HG02610 (cell line): ENCODE results near the gene SNAP91.
"Not testable (repeated sequence)": the region's sequence is repeated elsewhere in the genome, so short reads cannot be mapped to it uniquely, and the experiment has no call there.

Source experiments
- ATAC-seq: cut with Tn5 transposase; IDR thresholded peaks from one replicate; pipeline ENCODE4 v1.9.1; 2021; ENCODE audit warnings: mild to moderate bottlenecking, moderate library complexity; ENCODE audit not compliant: unreplicated experiment

The SNAP91 gene

GRCh38 chr6:83550482-83550881, 158.4 kb downstream of the SNAP91 start:
- not testable (repeated sequence) for ATAC-seq

- no peak for ATAC-seq
Measured at GRCh38 chr6:83546636-83547035, 162.3 kb downstream of the SNAP91 start.

GRCh38 chr6:83539678-83540077, 169.2 kb downstream of the SNAP91 start:
- no peak for ATAC-seq

- no peak for ATAC-seq
Measured at GRCh38 chr6:83536647-83537589, 172.0 kb downstream of the SNAP91 start.

GRCh38 chr6:83536034-83536646, 172.8 kb downstream of the SNAP91 start:
- peak; percentile 76 for ATAC-seq

- ATAC-seq, result no peak
Measured at GRCh38 chr6:83518816-83519480, 190.0 kb downstream of the SNAP91 start.

GRCh38 chr6:83517500-83517899, 191.4 kb downstream of the SNAP91 start:
- ATAC-seq, result no peak

- peak; percentile 55 for ATAC-seq
Measured at GRCh38 chr6:83514866-83515466, 193.9 kb downstream of the SNAP91 start.

GRCh38 chr6:83514466-83514865, 194.4 kb downstream of the SNAP91 start:
- no peak for ATAC-seq

- peak; percentile 47 for ATAC-seq
Measured at GRCh38 chr6:83511901-83512681, 196.8 kb downstream of the SNAP91 start, which contains the start of gene PRSS35. TSS of gene PRSS35 (plus strand) at chr6:83512534. CDS start at chr6:83523442, 10,908 bp downstream.

GRCh38 chr6:83511266-83511665, 197.6 kb downstream of the SNAP91 start:
- no peak for ATAC-seq

GRCh38 chr6:83510791-83511190, 198.1 kb downstream of the SNAP91 start:
- ATAC-seq, result no peak

- no peak for ATAC-seq
Measured at GRCh38 chr6:83509441-83509840, 199.5 kb downstream of the SNAP91 start.

- ATAC-seq, result no peak
Measured at GRCh38 chr6:83505356-83505755, 203.5 kb downstream of the SNAP91 start.
